ENCODE data around the gene GLT8D2. TPM values are rescaled to one million over a fixed set of nuclear protein-coding genes. Genes with fewer than 3 reads are reported as not detected.

The GLT8D2 gene
- total and polyA plus RNA-seq, 2 donors (not counting 1 experiment from before 2014, with no cell fraction given), result not detected

GRCh38 chr12:104059963-104060362 is 10.0 kb upstream of the GLT8D2 start:
- peaks cover 1 to 5% (median 4%) of the 10 kb centered on the region in 3 donors for H3K9me3 ChIP-seq (ENCODE audit: control extremely low read depth in 1 of 3, control insufficient read depth in 2 of 3, insufficient read depth in 1 of 3, low read length in 2 of 3)
- H3K9ac ChIP-seq (ENCODE audit: low read length), result no peak overlapping the region
- H3K4me3 Mint-ChIP-seq, result no peak overlapping the region
- peaks cover 4% of the 10 kb centered on the region for H3K4me1 Mint-ChIP-seq
- H3K9me3 Mint-ChIP-seq (ENCODE audit: insufficient read depth), result peaks cover 4% of the 10 kb centered on the region
- peaks cover 23% of the 10 kb centered on the region for H3K27me3 Mint-ChIP-seq
- H3K4me1 ChIP-seq (ENCODE audit: control insufficient read depth in 2 of 2, insufficient read depth in 2 of 2, low read length in 2 of 2), result peaks cover 4 to 6% of the 10 kb centered on the region in 2 donors
- no peak overlapping the region for H3K4me3 ChIP-seq (ENCODE audit: control extremely low read depth in 1 of 5, extremely low read depth in 1 of 5, insufficient read depth in 1 of 5, low read depth in 2 of 5, low read length in 4 of 5)
- H3K79me2 ChIP-seq (ENCODE audit: control insufficient read depth, insufficient read depth, low read length), result peaks cover 3% of the 10 kb centered on the region
- no peak overlapping the region for H2AFZ ChIP-seq (ENCODE audit: insufficient read depth, low read depth, low read length, poor library complexity, severe bottlenecking)
- no peaks in the 10 kb centered on the region for H4K20me1 ChIP-seq (ENCODE audit: control insufficient read depth, insufficient read depth, low read length, poor library complexity, severe bottlenecking)
- H3K27ac Mint-ChIP-seq, result no peak overlapping the region
- no peak overlapping the region for H3K27ac ChIP-seq (ENCODE audit: low read length in 2 of 2)
- ChIA-PET CTCF (interaction anchor here (1.2 to 5.9 kb wide), 2 partner anchors 49 to 50 kb away, joined by 5 to 98 read pairs; no protein-coding TSS in a partner anchor), POLR2A (no interaction called here)
- WGBS (ENCODE audit: insufficient coverage), result 61% methylated on average over 2 of the region's 2 CpGs
- intact Hi-C loops (cut with micrococcal nuclease), result loop anchor here (5.0 kb wide), 1 partner anchor 227 kb away; no protein-coding TSS in a partner anchor
- DNase-seq (no peak), ATAC-seq (ENCODE audit: low read depth) (no peak)
- no peak for TF ChIP-seq EZH2 (IDR thresholded peaks at IDR 0.05; ENCODE audit: borderline replicate concordance, insufficient read depth, low read depth, low read length, poor library complexity, severe bottlenecking)
- no peak for TF ChIP-seq CTCF (IDR thresholded peaks at IDR 0.05)
- H3K27me3 ChIP-seq (replicated peaks in 1 of 4; ENCODE audit: control extremely low read depth in 1 of 4, control insufficient read depth in 3 of 4, insufficient read depth in 4 of 4, low read length in 3 of 4), result peaks cover 0 to 10% (median 2%) of the 10 kb centered on the region in 4 experiments
- H3K36me3 ChIP-seq (replicated peaks in 1 of 2; ENCODE audit: control extremely low read depth in 1 of 2, control insufficient read depth in 1 of 2, extremely low read depth in 1 of 2, insufficient read depth in 2 of 2, low read length in 1 of 2), result no peaks in the 10 kb centered on the region
- no peak overlapping the region for H3K4me2 ChIP-seq (replicated peaks; ENCODE audit: low read depth, low read length, poor library complexity, severe bottlenecking)

GRCh38 chr12:104058802-104059201 is 8.8 kb upstream of the GLT8D2 start:
- no peak overlapping the region for H3K9ac ChIP-seq (ENCODE audit: low read length)
- TF ChIP-seq CTCF (IDR thresholded peaks at IDR 0.05), result no peak
- TF ChIP-seq EZH2 (IDR thresholded peaks at IDR 0.05; ENCODE audit: borderline replicate concordance, insufficient read depth, low read depth, low read length, poor library complexity, severe bottlenecking), result no peak
- Mint-ChIP-seq H3K4me1 (peaks cover 2% of the 10 kb centered on the region), H3K27ac (no peak overlapping the region), H3K9me3 (ENCODE audit: insufficient read depth) (peaks cover 4% of the 10 kb centered on the region), H3K4me3 (no peak overlapping the region), H3K27me3 (peaks cover 35% of the 10 kb centered on the region)
- no peaks in the 10 kb centered on the region for H3K79me2 ChIP-seq (ENCODE audit: control insufficient read depth, insufficient read depth, low read length)
- H3K4me3 ChIP-seq (ENCODE audit: control extremely low read depth in 1 of 5, extremely low read depth in 1 of 5, insufficient read depth in 1 of 5, low read depth in 2 of 5, low read length in 4 of 5), result no peak overlapping the region
- peaks cover 3 to 4% of the 10 kb centered on the region in 2 donors for H3K4me1 ChIP-seq (ENCODE audit: control insufficient read depth in 2 of 2, insufficient read depth in 2 of 2, low read length in 2 of 2)
- no peaks in the 10 kb centered on the region for H4K20me1 ChIP-seq (ENCODE audit: control insufficient read depth, insufficient read depth, low read length, poor library complexity, severe bottlenecking)
- intact Hi-C loops (cut with micrococcal nuclease), result no loop called here
- WGBS (ENCODE audit: insufficient coverage), result 100% methylated on average over 2 of the region's 4 CpGs
- no peak for ATAC-seq (ENCODE audit: low read depth)
- no peaks in the 10 kb centered on the region for H3K36me3 ChIP-seq (replicated peaks in 1 of 2; ENCODE audit: control extremely low read depth in 1 of 2, control insufficient read depth in 1 of 2, extremely low read depth in 1 of 2, insufficient read depth in 2 of 2, low read length in 1 of 2)
- peaks cover 1 to 5% (median 4%) of the 10 kb centered on the region in 3 donors for H3K9me3 ChIP-seq (ENCODE audit: control extremely low read depth in 1 of 3, control insufficient read depth in 2 of 3, insufficient read depth in 1 of 3, low read length in 2 of 3)
- DNase-seq, result no peak
- POLR2A ChIA-PET, result interaction anchor here (0.6 kb wide), 1 partner anchor 102 kb away, joined by 3 read pairs; no protein-coding TSS in a partner anchor
- CTCF ChIA-PET, result interaction anchor here (1.3 to 5.9 kb wide), 6 partner anchors 9 to 74 kb away, joined by 3 to 98 read pairs (median 4); no protein-coding TSS in a partner anchor
- no peak overlapping the region for H3K4me2 ChIP-seq (replicated peaks; ENCODE audit: low read depth, low read length, poor library complexity, severe bottlenecking)
- H2AFZ ChIP-seq (ENCODE audit: insufficient read depth, low read depth, low read length, poor library complexity, severe bottlenecking), result no peak overlapping the region
- H3K27ac ChIP-seq (ENCODE audit: low read length in 2 of 2), result no peak overlapping the region
- H3K27me3 ChIP-seq (replicated peaks in 1 of 4; ENCODE audit: control extremely low read depth in 1 of 4, control insufficient read depth in 3 of 4, insufficient read depth in 4 of 4, low read length in 3 of 4), result peaks cover 0 to 16% (median 2%) of the 10 kb centered on the region in 4 experiments

Measured in B cell (primary cell).